Measurements from ENCODE around the gene C1QTNF9B. TPM values are rescaled to one million over a fixed set of nuclear protein-coding genes. Genes with fewer than 3 reads are reported as not detected.

Gene C1QTNF9B
- total RNA-seq, 1 donor from 2014 or later: not detected

- Histone ChIP-seq H3K4me1 (no peaks in the 10 kb centered on the region), H3K36me3 (no peaks in the 10 kb centered on the region), H3K4me3 (no peak overlapping the region), H3K27ac (no peak overlapping the region), H3K27me3 (no peaks in the 10 kb centered on the region), H3K9me3 (no peaks in the 10 kb centered on the region)
- intact Hi-C loops (cut with DNase I): loop anchor here (10.0 kb wide), 1 partner anchor 306 kb away; no protein-coding TSS in a partner anchor
- TF ChIP-seq POLR2AphosphoS5 (IDR thresholded peaks at IDR 0.05; ENCODE audit: insufficient read depth in 1 of 2, low read depth in 1 of 2) (no peak), CTCF (IDR thresholded peaks at IDR 0.05) (no peak), POLR2A (IDR thresholded peaks at IDR 0.05) (no peak)
- DNase-seq (ENCODE audit: extremely low spot score in 2 of 2): no peak
Observed at GRCh38 chr13:23919006-23919405, 21.7 kb upstream of the C1QTNF9B start.

GRCh38 chr13:23918208-23918607 is 20.9 kb upstream of the C1QTNF9B start:
- no peaks in the 10 kb centered on the region for H3K36me3 ChIP-seq
- no peaks in the 10 kb centered on the region for H3K27me3 ChIP-seq
- H3K4me3 ChIP-seq: no peak overlapping the region
- no peak for DNase-seq (ENCODE audit: extremely low spot score in 2 of 2)
- TF ChIP-seq CTCF (IDR thresholded peaks at IDR 0.05): no peak
- TF ChIP-seq POLR2AphosphoS5 (IDR thresholded peaks at IDR 0.05; ENCODE audit: insufficient read depth in 1 of 2, low read depth in 1 of 2): no peak
- TF ChIP-seq POLR2A (IDR thresholded peaks at IDR 0.05): no peak
- intact Hi-C loops (cut with DNase I): loop anchor here (10.0 kb wide), 1 partner anchor 307 kb away; no protein-coding TSS in a partner anchor
- H3K27ac ChIP-seq: no peak overlapping the region
- no peaks in the 10 kb centered on the region for H3K4me1 ChIP-seq
- H3K9me3 ChIP-seq: no peaks in the 10 kb centered on the region

GRCh38 chr13:23915308-23915707 is 18.0 kb upstream of the C1QTNF9B start:
- intact Hi-C loops (cut with DNase I): loop anchor here (10.0 kb wide), 1 partner anchor 309 kb away; no protein-coding TSS in a partner anchor
- DNase-seq (ENCODE audit: extremely low spot score in 2 of 2): no peak
- Histone ChIP-seq H3K27me3 (no peaks in the 10 kb centered on the region), H3K4me3 (no peak overlapping the region), H3K4me1 (no peaks in the 10 kb centered on the region), H3K36me3 (no peaks in the 10 kb centered on the region), H3K27ac (no peak overlapping the region), H3K9me3 (no peaks in the 10 kb centered on the region)
- TF ChIP-seq CTCF (IDR thresholded peaks at IDR 0.05) (no peak), POLR2AphosphoS5 (IDR thresholded peaks at IDR 0.05; ENCODE audit: insufficient read depth in 1 of 2, low read depth in 1 of 2) (no peak)

- intact Hi-C loops (cut with DNase I): loop anchor here (10.0 kb wide), 1 partner anchor 312 kb away; no protein-coding TSS in a partner anchor
- DNase-seq (ENCODE audit: extremely low spot score in 2 of 2): no peak
- no peaks in the 10 kb centered on the region for H3K36me3 ChIP-seq
Observed at GRCh38 chr13:23912469-23912868, 15.2 kb upstream of the C1QTNF9B start.

GRCh38 chr13:23909606-23910005 is 12.3 kb upstream of the C1QTNF9B start:
- no peak overlapping the region for H3K27ac ChIP-seq
- H3K4me3 ChIP-seq: no peak overlapping the region
- no peaks in the 10 kb centered on the region for H3K36me3 ChIP-seq
- intact Hi-C loops (cut with DNase I): loop anchor here (10.0 kb wide), 1 partner anchor 315 kb away; no protein-coding TSS in a partner anchor
- H3K9me3 ChIP-seq: no peaks in the 10 kb centered on the region
- no peaks in the 10 kb centered on the region for H3K27me3 ChIP-seq
- DNase-seq (ENCODE audit: extremely low spot score in 2 of 2): no peak
- TF ChIP-seq CTCF (IDR thresholded peaks at IDR 0.05) (no peak), POLR2AphosphoS5 (IDR thresholded peaks at IDR 0.05; ENCODE audit: insufficient read depth in 1 of 2, low read depth in 1 of 2) (no peak), POLR2A (IDR thresholded peaks at IDR 0.05) (no peak)
- no peaks in the 10 kb centered on the region for H3K4me1 ChIP-seq

More at GRCh38 chr13:23912469-23912868, 15.2 kb upstream of the C1QTNF9B start:
- no peak for TF ChIP-seq POLR2AphosphoS5 (IDR thresholded peaks at IDR 0.05; ENCODE audit: insufficient read depth in 1 of 2, low read depth in 1 of 2)
- no peak overlapping the region for H3K4me3 ChIP-seq
- no peaks in the 10 kb centered on the region for H3K9me3 ChIP-seq
- H3K4me1 ChIP-seq: no peaks in the 10 kb centered on the region
- H3K27me3 ChIP-seq: no peaks in the 10 kb centered on the region
- H3K27ac ChIP-seq: no peak overlapping the region

Measured in vagina (tissue), 2 donors.